MM.1S (cell line): Measurements from ENCODE around the gene ABCB4.

Experiments used
- CTCF ChIP-seq: fragments of 300-600 bp; sonication (generic); IDR thresholded peaks from 2 replicates; pipeline ENCODE4 v1.5.1; 2016; ENCODE audit warnings: antibody characterized with exemption, low read length, mixed read lengths
- EZH2 ChIP-seq: fragments of 300-600 bp; sonication (generic); optimal IDR thresholded peaks from 2 replicates; pipeline ENCODE3; 2017; ENCODE audit warnings: low read depth, mild to moderate bottlenecking, antibody characterized with exemption, low read length, mixed read lengths
- EZH2phosphoT487 ChIP-seq: fragments of 300-600 bp; sonication (generic); IDR thresholded peaks from 2 replicates; pipeline ENCODE4 v1.6.1; 2018; ENCODE audit warnings: antibody characterized with exemption, low read length

GRCh38 chr7:87361320-87361719 is 114.2 kb downstream of the ABCB4 start:
- TF ChIP-seq CTCF (no peak), EZH2 (no peak), EZH2phosphoT487 (no peak)
